HG02870 (cell line): ENCODE data around the gene IL12A.

Source experiments
- ATAC-seq: cut with Tn5 transposase; IDR thresholded peaks from one replicate; pipeline ENCODE4 v1.9.1; 2021; ENCODE audit warnings: mild to moderate bottlenecking, moderate library complexity; ENCODE audit not compliant: unreplicated experiment

IL12A gene

DNA sequence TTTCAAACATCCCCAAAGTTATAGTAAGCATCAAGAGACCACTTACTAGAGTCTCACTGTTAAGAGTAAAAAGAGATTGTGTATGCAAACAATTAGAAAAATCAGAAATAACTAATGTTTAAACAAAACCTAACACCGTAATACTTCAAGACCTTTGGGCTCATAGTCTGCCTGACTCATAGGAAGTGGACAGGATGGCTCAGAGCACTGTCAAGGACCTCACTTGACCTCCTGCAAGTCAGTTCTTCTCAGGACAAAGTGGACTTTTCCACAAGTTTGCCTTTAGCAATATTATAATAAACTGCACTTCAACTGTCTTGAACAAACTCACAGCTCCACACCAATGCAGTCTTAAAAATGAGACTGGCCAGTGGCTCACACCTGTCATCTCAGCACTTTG lies 34.8 kb downstream of the IL12A start:
- ATAC-seq: no peak

DNA sequence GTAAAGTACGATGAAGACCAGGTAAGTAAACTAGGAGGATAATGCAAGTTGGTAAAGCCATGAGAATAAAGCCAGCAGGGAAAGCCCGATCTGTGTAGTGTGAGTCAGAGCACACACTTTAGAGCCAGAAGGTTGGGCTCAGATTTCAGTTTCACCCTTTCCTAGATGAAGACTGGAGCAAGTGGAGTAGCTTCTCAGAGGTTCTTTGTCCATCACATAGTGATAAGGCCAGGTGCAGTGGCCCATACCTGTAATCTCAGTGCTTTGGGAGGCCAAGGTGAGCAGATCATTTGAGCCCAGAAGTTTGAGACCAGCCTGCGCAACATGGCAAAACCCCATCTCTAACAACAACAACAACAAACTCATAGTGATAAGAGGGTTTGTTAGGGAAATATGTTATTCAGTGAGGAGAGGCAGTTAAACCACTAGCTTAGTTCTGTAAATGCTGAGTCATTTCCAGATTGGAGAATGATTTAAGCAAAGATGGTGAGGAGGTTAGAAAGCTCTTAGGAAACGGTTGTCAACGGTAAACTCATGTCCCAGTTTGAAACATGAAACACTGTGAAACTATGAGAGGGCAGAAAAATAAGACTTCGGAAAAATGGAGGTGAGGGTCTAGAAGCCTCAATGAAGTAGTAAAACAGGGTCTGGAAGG lies 39.0 kb downstream of the IL12A start:
- ATAC-seq: peak; percentile 90

DNA sequence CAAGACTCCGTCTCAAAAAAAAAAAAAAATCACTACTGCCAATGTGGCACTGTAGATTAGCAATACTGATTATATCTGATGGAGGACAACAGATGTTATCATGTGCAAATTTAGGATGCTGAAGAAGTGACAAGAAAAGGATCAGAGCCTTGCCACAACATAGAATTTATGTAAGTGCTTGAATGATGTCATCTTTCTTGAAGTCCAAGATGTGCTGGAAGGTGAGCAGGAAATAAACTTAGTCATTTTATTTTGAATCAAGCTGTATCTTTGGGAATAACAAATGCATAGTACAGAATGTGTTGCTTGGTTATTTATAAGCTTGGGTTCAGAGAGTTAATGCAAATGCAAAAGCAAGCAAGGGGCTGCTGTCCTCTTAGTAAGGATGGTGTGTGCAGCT lies 47.1 kb downstream of the IL12A start:
- ATAC-seq: no peak

DNA sequence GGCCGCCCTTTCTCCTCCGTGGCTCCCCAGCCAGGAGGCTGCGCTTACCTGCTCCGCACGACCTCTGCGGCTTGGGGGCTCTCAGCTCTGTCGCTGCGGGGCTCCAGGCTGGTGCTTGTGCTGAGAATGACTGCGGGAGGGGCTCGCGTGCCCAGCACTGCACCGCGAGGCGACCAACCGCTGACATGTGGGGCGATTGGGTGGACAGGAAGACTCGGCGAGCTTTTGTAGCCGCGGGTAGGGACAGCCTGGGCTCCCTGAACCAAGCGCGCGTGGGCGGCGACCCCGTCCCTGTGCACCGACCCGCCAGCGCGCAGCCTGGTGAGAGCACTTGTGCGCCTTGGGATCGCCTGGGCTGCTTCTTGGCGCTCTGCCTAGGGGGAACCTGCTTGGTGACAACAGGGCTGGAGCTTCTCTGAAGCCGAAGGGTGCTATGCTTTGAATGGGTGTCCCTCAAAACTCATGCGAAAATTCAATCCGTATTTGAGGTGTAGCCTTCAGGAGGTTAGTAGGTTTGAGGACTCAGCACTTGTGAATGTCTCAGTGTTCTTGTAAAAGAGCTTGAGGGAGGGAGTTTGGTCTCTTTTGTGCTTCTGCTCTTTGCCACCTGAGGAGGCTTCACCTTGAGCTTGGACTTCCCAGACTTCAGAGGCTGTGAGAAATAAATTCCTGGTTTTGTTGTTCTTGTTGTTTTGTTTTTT lies 50.4 kb downstream of the IL12A start:
- ATAC-seq: no peak

DNA sequence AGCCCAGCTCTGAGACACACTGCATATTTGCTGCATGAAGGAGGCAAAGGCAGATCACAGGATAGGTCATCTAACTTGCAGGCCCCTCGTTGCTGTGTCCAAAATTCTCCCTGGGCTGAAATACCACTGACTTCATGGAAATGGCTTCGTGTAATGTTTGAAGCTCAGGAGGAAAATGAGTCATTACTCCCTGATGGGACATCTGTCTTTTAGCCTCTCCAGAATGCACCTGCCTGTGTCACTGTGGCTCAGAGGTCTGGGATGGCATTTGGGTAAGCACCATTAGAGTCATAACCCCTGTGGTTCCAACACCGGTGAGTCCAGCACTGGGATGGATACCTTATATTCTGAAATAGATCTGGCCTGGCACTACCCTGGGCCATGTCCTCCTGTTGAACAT lies 51.5 kb downstream of the IL12A start:
- ATAC-seq: no peak

DNA sequence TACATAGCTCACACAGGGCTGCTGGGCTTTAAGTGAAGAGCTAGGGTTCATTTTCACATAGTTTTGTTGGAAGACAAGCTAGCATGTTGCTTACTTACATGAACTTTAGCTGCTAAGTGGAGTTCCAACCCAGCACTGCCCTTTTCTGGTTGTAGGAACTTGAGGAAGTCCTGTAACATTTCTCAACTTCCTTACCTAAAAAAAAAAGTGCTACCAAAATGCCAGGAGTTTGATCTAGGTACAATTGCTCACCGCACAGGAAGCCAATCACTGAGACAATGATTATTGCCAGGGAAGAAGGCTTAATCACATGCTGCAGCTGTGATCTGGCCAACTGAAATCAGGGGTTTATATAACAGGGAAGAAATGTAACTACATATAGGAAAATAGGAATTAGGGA lies 52.8 kb downstream of the IL12A start:
- no peak for ATAC-seq

DNA sequence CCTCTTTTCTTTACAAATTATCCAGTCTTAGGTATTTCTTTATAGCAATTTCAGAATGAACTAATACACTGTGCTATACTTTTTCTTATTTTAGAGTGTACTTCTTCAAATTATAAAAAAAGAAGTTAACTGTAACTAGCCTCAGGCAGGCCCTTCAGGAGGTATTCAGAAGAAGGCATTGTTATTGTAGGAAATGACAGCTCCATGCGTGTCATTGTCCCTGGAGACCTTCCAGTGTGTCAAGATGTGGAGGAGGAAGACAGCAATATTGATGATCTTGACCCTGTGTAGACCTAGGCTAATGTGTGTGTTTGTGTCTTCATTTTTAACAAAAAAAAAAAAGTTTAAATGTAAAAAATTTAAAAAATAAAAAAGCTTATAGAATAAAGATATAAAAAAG lies 55.5 kb downstream of the IL12A start:
- no peak for ATAC-seq
